GM23248 (cell line): Measurements from ENCODE around the gene SUPT3H. TPM values are rescaled to one million over a fixed set of nuclear protein-coding genes. Genes with fewer than 3 reads are reported as not detected.

ENCODE experiments used
- DNase-seq: peaks from one replicate; pipeline ENCODE4 v3.0.0-alpha.2; 2015
- H2AFZ ChIP-seq: fragments of 200-600 bp; sonication (generic); 2 replicates; pipeline ENCODE4 v1.6.1; 2016; ENCODE audit warnings: antibody characterized with exemption
- H3F3A ChIP-seq: fragments of 200-600 bp; sonication (generic); 2 replicates; pipeline ENCODE4 v1.6.1; 2016; ENCODE audit warnings: mild to moderate bottlenecking, antibody characterized with exemption, mixed run types; ENCODE audit not compliant: insufficient read depth
- H3K27ac ChIP-seq: fragments of 200-600 bp; sonication (generic); 2 replicates; pipeline ENCODE4 v1.5.1; 2016; ENCODE audit warnings: mild to moderate bottlenecking
- H3K27me3 ChIP-seq: fragments of 200-600 bp; sonication (generic); replicated peaks from 2 replicates; pipeline ENCODE4 v1.6.1; 2016; ENCODE audit warnings: mild to moderate bottlenecking; ENCODE audit not compliant: insufficient read depth
- H3K36me3 ChIP-seq: fragments of 200-600 bp; sonication (generic); 2 replicates; pipeline ENCODE4 v1.6.1; 2016; ENCODE audit warnings: low read depth, mild to moderate bottlenecking
- H3K4me1 ChIP-seq: fragments of 200-600 bp; sonication (generic); 2 replicates; pipeline ENCODE4 v1.6.1; 2016; ENCODE audit warnings: mild to moderate bottlenecking; ENCODE audit not compliant: insufficient read depth
- H3K4me2 ChIP-seq: fragments of 200-600 bp; sonication (generic); one replicate; pipeline ENCODE4 v1.6.1; 2016; ENCODE audit warnings: mild to moderate bottlenecking; ENCODE audit not compliant: unreplicated experiment
- H3K4me3 ChIP-seq: fragments of 200-600 bp; sonication (generic); 2 replicates; pipeline ENCODE4 v1.5.1; 2016; ENCODE audit warnings: mild to moderate bottlenecking
- H3K79me2 ChIP-seq: fragments of 200-600 bp; sonication (generic); 2 replicates; pipeline ENCODE4 v1.6.1; 2016; ENCODE audit warnings: mild to moderate bottlenecking; ENCODE audit not compliant: insufficient read depth
- H3K9ac ChIP-seq: fragments of 200-600 bp; sonication (generic); 2 replicates; pipeline ENCODE4 v1.6.1; 2016; ENCODE audit warnings: mild to moderate bottlenecking
- H3K9me2 ChIP-seq: fragments of 200-600 bp; sonication (generic); 2 replicates; pipeline ENCODE4 v1.6.1; 2016; ENCODE audit warnings: mixed run types, mild to moderate bottlenecking, moderate library complexity; ENCODE audit not compliant: insufficient read depth
- H3K9me3 ChIP-seq: fragments of 200-600 bp; sonication (generic); one replicate; pipeline ENCODE4 v1.6.1; 2017; ENCODE audit warnings: low read depth
- H4K20me1 ChIP-seq: fragments of 200-600 bp; sonication (generic); 2 replicates; pipeline ENCODE4 v1.6.0; 2016; ENCODE audit not compliant: insufficient read depth
- EZH2 ChIP-seq: fragments of 200-600 bp; sonication (generic); IDR thresholded peaks from 2 replicates; pipeline ENCODE4 v1.6.1; 2018; ENCODE audit warnings: antibody characterized with exemption, mild to moderate bottlenecking; ENCODE audit not compliant: insufficient read depth, poor library complexity, severe bottlenecking
- EZH2phosphoT487 ChIP-seq: fragments of 200-600 bp; sonication (generic); IDR thresholded peaks from 2 replicates; pipeline ENCODE4 v1.6.1; 2018; ENCODE audit warnings: antibody characterized with exemption, moderate library complexity, mild to moderate bottlenecking, low read depth; ENCODE audit not compliant: insufficient read depth
- WGBS, 2 experiments: methylation state at CpG; one replicate each; pipeline ENCODE4 v1.1.6; 2015 to 2017; ENCODE audit warnings: low lambda C conversion rate in 2 of 2, low coverage in 1 of 2; ENCODE audit errors: missing lambda C conversion rate in 2 of 2; 5-methylcytosine and 5-hydroxymethylcytosine counted together
- in situ Hi-C: fragments of 300-500 bp; cut with MboI; formaldehyde crosslinking; loops from 2 replicates; pipeline ENCODE4 v1.15.0; 2020
- polyA plus RNA-seq: library from polyadenylated mRNA; unstranded; fragments of >200 nt; fragmentation: Nextera tagmentation; extraction: Ambion mirVana; gene quantifications from 2 replicates; pipeline ENCODE4 v1.2.1, GENCODE V29; 2016
- total RNA-seq: library from RNA; depleted of rRNA; stranded (reverse); fragments of >200 nt; shearing (Covaris generic); gene quantifications from 2 replicates; pipeline ENCODE4 v1.2.3, GENCODE V29; 2014

The SUPT3H gene
- total and polyA plus RNA-seq, 2 experiments from 2014 or later = 9.3 to 12.4 TPM

GRCh38 chr6:45423111-45423823 is 45.5 kb upstream of the SUPT3H start:
- H3K36me3 ChIP-seq = no peaks in the 10 kb centered on the region
- no peaks in the 10 kb centered on the region for H4K20me1 ChIP-seq
- peak overlapping the region; percentile 80; the same call in 1 of the 2 replicates for H3K27ac ChIP-seq
- H2AFZ ChIP-seq = peak overlapping the region; percentile 81
- peaks cover 10% of the 10 kb centered on the region; the same call in 1 of the 2 replicates for H3F3A ChIP-seq
- in situ Hi-C loops = no loop called here
- no peaks in the 10 kb centered on the region for H3K27me3 ChIP-seq
- H3K4me2 ChIP-seq = peak overlapping the region; percentile 95
- 3 to 10% methylated on average over 37 to 57 of the region's 62 CpGs for WGBS, 2 experiments
- no peaks in the 10 kb centered on the region for H3K9me3 ChIP-seq
- H3K4me1 ChIP-seq = peaks cover 27% of the 10 kb centered on the region
- H3K79me2 ChIP-seq = peaks cover 96% of the 10 kb centered on the region
- no peaks in the 10 kb centered on the region for H3K9me2 ChIP-seq
- peak; percentile 70 for DNase-seq
- H3K9ac ChIP-seq = peak overlapping the region; percentile 90
- TF ChIP-seq EZH2phosphoT487 (no peak), EZH2 (no peak)
- H3K4me3 ChIP-seq = peak overlapping the region; percentile 98

DNA sequence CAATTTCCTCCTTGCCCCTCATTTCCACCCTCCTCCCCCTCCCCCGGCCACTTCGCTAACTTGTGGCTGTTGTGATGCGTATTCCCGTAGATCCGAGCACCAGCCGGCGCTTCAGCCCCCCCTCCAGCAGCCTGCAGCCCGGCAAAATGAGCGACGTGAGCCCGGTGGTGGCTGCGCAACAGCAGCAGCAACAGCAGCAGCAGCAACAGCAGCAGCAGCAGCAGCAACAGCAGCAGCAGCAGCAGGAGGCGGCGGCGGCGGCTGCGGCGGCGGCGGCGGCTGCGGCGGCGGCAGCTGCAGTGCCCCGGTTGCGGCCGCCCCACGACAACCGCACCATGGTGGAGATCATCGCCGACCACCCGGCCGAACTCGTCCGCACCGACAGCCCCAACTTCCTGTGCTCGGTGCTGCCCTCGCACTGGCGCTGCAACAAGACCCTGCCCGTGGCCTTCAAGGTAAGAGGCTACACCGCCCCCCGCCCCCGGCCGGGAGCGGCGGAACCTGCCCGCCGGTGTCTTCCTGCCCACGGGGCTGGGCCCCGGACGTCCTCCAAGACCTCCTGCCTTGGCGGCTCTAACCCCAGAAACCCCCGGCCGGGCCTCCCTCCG is 44.9 kb upstream of the SUPT3H start:
- peak; percentile 73 for DNase-seq
- Histone ChIP-seq H3K79me2 (peaks cover 89% of the 10 kb centered on the region), H3K9me3 (no peaks in the 10 kb centered on the region), H3K27me3 (no peaks in the 10 kb centered on the region), H2AFZ (peak overlapping the region; percentile 81), H3K4me3 (peak overlapping the region; percentile 98), H3K36me3 (no peaks in the 10 kb centered on the region), H3K27ac (peak overlapping the region; percentile 80), H3K4me2 (peak overlapping the region; percentile 95), H3K9ac (peak overlapping the region; percentile 90), H3K4me1 (peaks cover 23% of the 10 kb centered on the region), H3F3A (peaks cover 15% of the 10 kb centered on the region; the same call in 1 of the 2 replicates), H4K20me1 (no peaks in the 10 kb centered on the region), H3K9me2 (no peaks in the 10 kb centered on the region)
- TF ChIP-seq EZH2phosphoT487 (no peak), EZH2 (no peak)
- WGBS, 2 experiments = 1% methylated on average over 32 to 51 of the region's 55 CpGs
- in situ Hi-C loops = no loop called here

- H3K9me3 ChIP-seq = no peaks in the 10 kb centered on the region
- peaks cover 22% of the 10 kb centered on the region; the same call in 1 of the 2 replicates for H3F3A ChIP-seq
- peaks cover 82% of the 10 kb centered on the region for H3K79me2 ChIP-seq
- H3K4me2 ChIP-seq = peak overlapping the region; percentile 95
- no peaks in the 10 kb centered on the region for H3K27me3 ChIP-seq
- in situ Hi-C loops = no loop called here
- WGBS, 2 experiments = 1 to 3% methylated on average over 35 to 65 of the region's 83 CpGs
- H3K27ac ChIP-seq = peak overlapping the region; percentile 80
- no peaks in the 10 kb centered on the region for H3K9me2 ChIP-seq
- TF ChIP-seq EZH2 (no peak), EZH2phosphoT487 (no peak)
- H3K4me1 ChIP-seq = peaks cover 23% of the 10 kb centered on the region
- H3K36me3 ChIP-seq = no peaks in the 10 kb centered on the region
- no peaks in the 10 kb centered on the region for H4K20me1 ChIP-seq
- H2AFZ ChIP-seq = peak overlapping the region; percentile 81
- H3K4me3 ChIP-seq = peak overlapping the region; percentile 98
- DNase-seq = peak; percentile 82
- peak overlapping the region; percentile 90 for H3K9ac ChIP-seq
Observed at GRCh38 chr6:45421709-45422502, 44.2 kb upstream of the SUPT3H start.

GRCh38 chr6:45420909-45421708 is 43.4 kb upstream of the SUPT3H start:
- peak overlapping the region; percentile 81 for H2AFZ ChIP-seq
- peak overlapping the region; percentile 90 for H3K9ac ChIP-seq
- TF ChIP-seq EZH2phosphoT487 = no peak
- TF ChIP-seq EZH2 = no peak
- no peaks in the 10 kb centered on the region for H3K9me2 ChIP-seq
- H3K4me3 ChIP-seq = peak overlapping the region; percentile 98
- peak overlapping the region; percentile 95 for H3K4me2 ChIP-seq
- 14 to 17% methylated on average over 19 of the region's 19 CpGs for WGBS, 2 experiments
- H4K20me1 ChIP-seq = no peaks in the 10 kb centered on the region
- H3K79me2 ChIP-seq = peaks cover 74% of the 10 kb centered on the region
- H3K27ac ChIP-seq = peak overlapping the region; percentile 80
- no peaks in the 10 kb centered on the region for H3K27me3 ChIP-seq
- in situ Hi-C loops = no loop called here
- peaks cover 30% of the 10 kb centered on the region for H3F3A ChIP-seq
- peaks cover 27% of the 10 kb centered on the region for H3K4me1 ChIP-seq
- no peaks in the 10 kb centered on the region for H3K9me3 ChIP-seq
- no peaks in the 10 kb centered on the region for H3K36me3 ChIP-seq
- DNase-seq = peak; percentile 64
